Adrenal gland (tissue), 5 donors: ENCODE measurements around the gene RUNX1.

Source experiments
- CTCF ChIP-seq, 6 experiments: fragments of 450-650 bp in 4 of 6; fragments of 200-600 bp in 2 of 6; sonication (generic) in 1 of 6; IDR thresholded peaks; 1 replicate in 5 of 6; 2 replicates in 1 of 6; pipeline versions ENCODE4 v1.5.1 to v1.8.0; 2016 to 2021; ENCODE audit warnings: antibody characterized with exemption in 6 of 6, mild to moderate bottlenecking in 2 of 6, moderate library complexity in 1 of 6
- POLR2A ChIP-seq, 2 donors: fragments of 450-650 bp; IDR thresholded peaks; one replicate each; pipeline ENCODE4 v1.6.1; 2017; ENCODE audit warnings: antibody characterized with exemption in 2 of 2, mild to moderate bottlenecking in 2 of 2, moderate library complexity in 1 of 2
- donor health status: DM: no; HTN: no; CAD: no.

- TF ChIP-seq CTCF (IDR thresholded peaks at IDR 0.05) = no peak
- no peak for TF ChIP-seq POLR2A (IDR thresholded peaks at IDR 0.05)
Measured at GRCh38 chr21:35035581-35035980, 13.5 kb downstream of the RUNX1 start.
